Ishikawa (cell line): ENCODE measurements around the gene MAP3K4.

Experiments used
- CEBPB ChIP-seq: IDR thresholded peaks from 2 replicates; pipeline ENCODE4 v1.6.1; 2012
- CREB1 ChIP-seq: IDR thresholded peaks from 2 replicates; pipeline ENCODE4 v1.6.1; 2012; ENCODE audit warnings: low read depth
- EGR1 ChIP-seq: IDR thresholded peaks from 2 replicates; pipeline ENCODE4 v1.6.1; 2012
- EP300 ChIP-seq: IDR thresholded peaks from 2 replicates; pipeline ENCODE4 v1.6.1; 2012; ENCODE audit warnings: borderline replicate concordance
- FOXM1 ChIP-seq: IDR thresholded peaks from 2 replicates; pipeline ENCODE4 v1.6.1; 2012; ENCODE audit warnings: low read depth, borderline replicate concordance
- NFIC ChIP-seq: IDR thresholded peaks from 2 replicates; pipeline ENCODE4 v1.6.1; 2012
- RAD21 ChIP-seq: IDR thresholded peaks from 2 replicates; pipeline ENCODE4 v1.6.1; 2012; ENCODE audit warnings: low read depth
- TAF1 ChIP-seq: IDR thresholded peaks from 2 replicates; pipeline ENCODE4 v1.6.1; 2012; ENCODE audit warnings: low read depth, mild to moderate bottlenecking
- TCF12 ChIP-seq: IDR thresholded peaks from 2 replicates; pipeline ENCODE4 v1.6.1; 2012; ENCODE audit warnings: low read depth
- TEAD4 ChIP-seq: IDR thresholded peaks from 2 replicates; pipeline ENCODE4 v1.6.1; 2012
- YY1 ChIP-seq: IDR thresholded peaks from 2 replicates; pipeline ENCODE4 v1.6.1; 2012; ENCODE audit warnings: low read depth
- ZBTB7A ChIP-seq: IDR thresholded peaks from 2 replicates; pipeline ENCODE4 v1.6.1; 2012; ENCODE audit warnings: low read depth
- TF ChIP-seq, protein P1 (sequence below): IDR thresholded peaks from 2 replicates; pipeline ENCODE4 v1.6.1; 2012
- TF ChIP-seq, protein P2 (sequence below): IDR thresholded peaks from 2 replicates; pipeline ENCODE4 v1.6.1; 2012; ENCODE audit warnings: low read depth, mild to moderate bottlenecking
- TF ChIP-seq, protein P3 (sequence below): IDR thresholded peaks from 2 replicates; pipeline ENCODE4 v1.6.1; 2012

MAP3K4 gene

DNA sequence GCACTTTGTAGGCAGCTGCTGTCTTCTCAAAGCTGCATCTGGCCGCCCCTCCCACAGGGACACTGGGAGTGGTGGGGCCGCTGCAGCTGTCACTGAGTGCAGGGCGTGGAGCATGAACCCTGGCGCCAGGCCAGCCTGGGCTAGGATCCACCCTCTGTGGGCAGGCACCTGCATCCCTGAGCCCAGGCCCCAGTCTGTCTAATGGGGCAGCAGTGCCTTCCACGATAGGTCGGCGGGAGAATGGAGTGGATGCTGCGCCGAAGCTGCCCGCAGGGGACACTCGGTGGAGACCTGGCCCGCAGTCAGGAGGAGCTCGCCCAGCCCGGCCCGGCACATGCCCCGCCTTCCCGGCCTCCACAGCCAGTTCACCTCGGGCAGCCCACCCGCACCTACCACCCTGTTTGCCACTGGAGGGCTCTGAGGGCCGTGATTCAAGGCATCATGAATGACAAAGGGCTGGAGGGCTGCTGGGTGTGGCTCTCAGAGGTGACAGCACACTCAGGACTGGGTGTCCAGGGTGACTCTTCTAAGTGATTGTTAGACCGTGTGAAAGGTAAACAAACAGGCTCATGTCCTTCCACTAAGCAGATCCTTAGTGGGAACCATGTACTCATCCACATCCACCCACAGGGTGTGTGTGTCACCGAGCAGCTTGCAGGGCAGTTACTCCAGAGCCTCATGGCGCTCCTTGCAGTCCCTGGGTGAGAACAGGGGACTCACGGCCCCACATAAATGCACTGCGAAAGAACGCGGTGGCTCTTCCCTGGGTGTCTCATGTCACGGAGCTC lies 148.4 kb downstream of the MAP3K4 start:
- TF ChIP-seq EGR1 (no peak), TEAD4 (no peak), NFIC (peak; percentile 41)

DNA sequence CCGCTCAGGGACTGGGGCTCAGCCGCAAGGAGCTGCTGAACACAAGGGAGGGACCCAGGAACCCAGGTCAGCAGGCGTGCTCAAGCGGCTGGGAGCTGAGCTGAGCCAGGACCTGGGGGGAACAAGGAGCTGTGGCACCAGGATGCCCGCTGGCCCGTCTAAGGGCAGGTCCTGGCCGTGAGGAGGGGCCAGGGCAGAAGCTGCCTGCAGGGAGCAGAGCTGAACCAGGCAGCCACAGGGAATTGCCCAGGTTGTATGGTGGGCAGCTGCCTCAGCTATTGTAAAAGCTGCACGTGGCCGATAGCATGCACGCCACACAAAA lies 148.9 kb downstream of the MAP3K4 start:
- TF ChIP-seq TCF12 (no peak), FOXM1 (no peak), RAD21 (no peak), TEAD4 (no peak), ZBTB7A (no peak), CEBPB (no peak), YY1 (no peak), CREB1 (no peak), TAF1 (no peak), EP300 (no peak), NFIC (no peak), EGR1 (no peak)
- TF ChIP-seq, protein P1, sequence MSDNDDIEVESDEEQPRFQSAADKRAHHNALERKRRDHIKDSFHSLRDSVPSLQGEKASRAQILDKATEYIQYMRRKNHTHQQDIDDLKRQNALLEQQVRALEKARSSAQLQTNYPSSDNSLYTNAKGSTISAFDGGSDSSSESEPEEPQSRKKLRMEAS = no peak
- TF ChIP-seq, protein P2, sequence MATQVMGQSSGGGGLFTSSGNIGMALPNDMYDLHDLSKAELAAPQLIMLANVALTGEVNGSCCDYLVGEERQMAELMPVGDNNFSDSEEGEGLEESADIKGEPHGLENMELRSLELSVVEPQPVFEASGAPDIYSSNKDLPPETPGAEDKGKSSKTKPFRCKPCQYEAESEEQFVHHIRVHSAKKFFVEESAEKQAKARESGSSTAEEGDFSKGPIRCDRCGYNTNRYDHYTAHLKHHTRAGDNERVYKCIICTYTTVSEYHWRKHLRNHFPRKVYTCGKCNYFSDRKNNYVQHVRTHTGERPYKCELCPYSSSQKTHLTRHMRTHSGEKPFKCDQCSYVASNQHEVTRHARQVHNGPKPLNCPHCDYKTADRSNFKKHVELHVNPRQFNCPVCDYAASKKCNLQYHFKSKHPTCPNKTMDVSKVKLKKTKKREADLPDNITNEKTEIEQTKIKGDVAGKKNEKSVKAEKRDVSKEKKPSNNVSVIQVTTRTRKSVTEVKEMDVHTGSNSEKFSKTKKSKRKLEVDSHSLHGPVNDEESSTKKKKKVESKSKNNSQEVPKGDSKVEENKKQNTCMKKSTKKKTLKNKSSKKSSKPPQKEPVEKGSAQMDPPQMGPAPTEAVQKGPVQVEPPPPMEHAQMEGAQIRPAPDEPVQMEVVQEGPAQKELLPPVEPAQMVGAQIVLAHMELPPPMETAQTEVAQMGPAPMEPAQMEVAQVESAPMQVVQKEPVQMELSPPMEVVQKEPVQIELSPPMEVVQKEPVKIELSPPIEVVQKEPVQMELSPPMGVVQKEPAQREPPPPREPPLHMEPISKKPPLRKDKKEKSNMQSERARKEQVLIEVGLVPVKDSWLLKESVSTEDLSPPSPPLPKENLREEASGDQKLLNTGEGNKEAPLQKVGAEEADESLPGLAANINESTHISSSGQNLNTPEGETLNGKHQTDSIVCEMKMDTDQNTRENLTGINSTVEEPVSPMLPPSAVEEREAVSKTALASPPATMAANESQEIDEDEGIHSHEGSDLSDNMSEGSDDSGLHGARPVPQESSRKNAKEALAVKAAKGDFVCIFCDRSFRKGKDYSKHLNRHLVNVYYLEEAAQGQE = no peak
- TF ChIP-seq, protein P3, sequence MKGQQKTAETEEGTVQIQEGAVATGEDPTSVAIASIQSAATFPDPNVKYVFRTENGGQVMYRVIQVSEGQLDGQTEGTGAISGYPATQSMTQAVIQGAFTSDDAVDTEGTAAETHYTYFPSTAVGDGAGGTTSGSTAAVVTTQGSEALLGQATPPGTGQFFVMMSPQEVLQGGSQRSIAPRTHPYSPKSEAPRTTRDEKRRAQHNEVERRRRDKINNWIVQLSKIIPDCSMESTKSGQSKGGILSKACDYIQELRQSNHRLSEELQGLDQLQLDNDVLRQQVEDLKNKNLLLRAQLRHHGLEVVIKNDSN = no peak

DNA sequence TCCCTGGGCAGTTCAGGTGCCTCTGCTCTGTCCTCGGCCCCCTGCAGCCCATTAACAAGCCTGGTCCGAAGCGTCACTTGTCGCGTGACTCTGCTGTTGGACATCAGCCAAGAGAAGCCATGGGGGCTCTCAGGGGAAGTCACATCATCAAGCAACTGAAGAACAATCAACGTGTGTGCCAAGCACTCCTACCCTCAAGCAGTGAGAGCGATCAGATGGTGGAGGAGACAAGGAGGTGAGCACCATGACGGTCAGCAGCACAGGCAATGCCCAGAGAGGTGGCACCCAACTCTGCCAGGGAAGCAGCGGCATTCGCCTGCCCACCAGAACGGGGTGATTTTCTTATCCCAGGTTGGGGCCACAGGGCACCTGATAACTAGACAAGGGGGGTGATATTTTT lies 149.6 kb downstream of the MAP3K4 start:
- TF ChIP-seq CEBPB (no peak), NFIC (no peak), RAD21 (no peak), EP300 (no peak), ZBTB7A (no peak)
- TF ChIP-seq, protein P1 = no peak
- TF ChIP-seq, protein P3 = no peak

DNA sequence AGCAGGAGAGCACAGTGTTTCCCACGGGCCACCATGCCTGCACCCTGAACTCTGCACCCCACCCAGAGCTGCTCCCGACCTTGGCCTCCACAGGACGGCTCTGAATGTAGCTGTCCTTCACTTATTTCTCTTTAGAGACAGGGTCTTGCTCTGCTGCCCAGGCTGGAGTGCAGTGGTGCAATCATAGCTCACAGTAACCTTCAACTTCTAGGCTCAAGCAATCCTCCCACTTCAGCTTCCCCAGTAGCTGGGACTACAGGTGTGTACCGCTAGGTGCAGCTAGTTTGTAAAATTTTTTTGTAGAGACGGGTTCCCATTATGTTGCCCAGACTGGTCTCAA lies 151.4 kb downstream of the MAP3K4 start:
- TF ChIP-seq YY1 = no peak
- TF ChIP-seq EP300 = no peak
- no peak for TF ChIP-seq CREB1
- TF ChIP-seq TAF1 = no peak
- no peak for TF ChIP-seq NFIC
- TF ChIP-seq ZBTB7A = no peak
- TF ChIP-seq TEAD4 = no peak
- TF ChIP-seq RAD21 = no peak
- TF ChIP-seq, protein P3 = no peak
- TF ChIP-seq EGR1 = no peak
- no peak for TF ChIP-seq CEBPB
- TF ChIP-seq TCF12 = no peak
- TF ChIP-seq, protein P2 = no peak
- TF ChIP-seq, protein P1 = no peak
- TF ChIP-seq FOXM1 = no peak

GRCh38 chr6:161143663-161144430 lies 152.3 kb downstream of the MAP3K4 start:
- TF ChIP-seq EGR1 (no peak), EP300 (no peak), CREB1 (no peak), CEBPB (no peak), NFIC (no peak), TAF1 (no peak), ZBTB7A (no peak), FOXM1 (no peak), TEAD4 (no peak), TCF12 (no peak), RAD21 (no peak), YY1 (no peak)
- TF ChIP-seq, protein P3 = no peak
- TF ChIP-seq, protein P1 = no peak
- TF ChIP-seq, protein P2 = no peak
